A549 (cell line): ENCODE data around the gene TXNDC2.

Experiments used
- JUN ChIP-seq, 2 experiments: fragments of >200 bp; sonication (Bioruptor Twin); formaldehyde crosslinking; IDR thresholded peaks; 2 replicates in 1 of 2; 3 replicates in 1 of 2; pipeline ENCODE4 v1.6.1; 2016 to 2017
- POLR2A ChIP-seq: IDR thresholded peaks from 2 replicates; pipeline ENCODE4 v1.6.1; 2012; ENCODE audit warnings: mild to moderate bottlenecking, low read length
- RAD21 ChIP-seq, 2 experiments: fragments of >200 bp in 1 of 2; sonication (Bioruptor Twin) in 1 of 2; formaldehyde crosslinking in 1 of 2; IDR thresholded peaks in 1 of 2; conservative IDR thresholded peaks in 1 of 2; 2 replicates in 1 of 2; 3 replicates in 1 of 2; pipeline ENCODE4 v1.6.1; 2012 to 2018; ENCODE audit warnings: inconsistent platforms in 1 of 2
- RFX5 ChIP-seq: fragments of 450-650 bp; IDR thresholded peaks from 2 replicates; pipeline ENCODE4 v1.7.1; 2014; ENCODE audit warnings: antibody characterized with exemption, mild to moderate bottlenecking, moderate library complexity
- TF ChIP-seq, protein P1 (sequence below): fragments of >200 bp; sonication (Bioruptor Twin); formaldehyde crosslinking; IDR thresholded peaks from 3 replicates; pipeline ENCODE4 v1.5.1; 2016

DNA sequence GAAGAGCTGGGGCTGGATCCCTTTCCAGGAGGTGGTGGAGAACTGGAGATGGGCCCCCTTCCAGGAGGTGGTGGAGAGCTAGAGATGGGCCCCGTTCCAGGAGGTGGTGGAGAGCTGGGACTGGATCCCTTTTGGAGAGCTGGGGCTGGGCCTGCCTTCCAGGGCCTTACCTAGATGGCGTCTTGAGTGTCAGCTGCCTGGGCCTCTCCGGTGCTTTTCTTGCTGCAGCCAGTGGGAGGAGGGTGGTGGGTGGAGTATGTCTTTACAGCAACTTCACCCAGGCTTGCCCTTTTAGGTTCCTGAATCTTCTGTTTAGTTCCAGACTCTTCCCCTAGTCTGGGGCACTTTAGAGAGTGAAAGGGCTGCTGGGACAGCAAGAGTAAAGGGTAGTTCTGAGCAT is 19.1 kb upstream of the TXNDC2 start:
- TF ChIP-seq RFX5 (no peak), RAD21 (conservative IDR thresholded peaks at IDR 0.05 in 1 of 2, IDR thresholded peaks at IDR 0.05 in 1 of 2) (no peak), POLR2A (no peak), JUN (IDR thresholded peaks at IDR 0.05) (no peak)
- TF ChIP-seq, protein P1, sequence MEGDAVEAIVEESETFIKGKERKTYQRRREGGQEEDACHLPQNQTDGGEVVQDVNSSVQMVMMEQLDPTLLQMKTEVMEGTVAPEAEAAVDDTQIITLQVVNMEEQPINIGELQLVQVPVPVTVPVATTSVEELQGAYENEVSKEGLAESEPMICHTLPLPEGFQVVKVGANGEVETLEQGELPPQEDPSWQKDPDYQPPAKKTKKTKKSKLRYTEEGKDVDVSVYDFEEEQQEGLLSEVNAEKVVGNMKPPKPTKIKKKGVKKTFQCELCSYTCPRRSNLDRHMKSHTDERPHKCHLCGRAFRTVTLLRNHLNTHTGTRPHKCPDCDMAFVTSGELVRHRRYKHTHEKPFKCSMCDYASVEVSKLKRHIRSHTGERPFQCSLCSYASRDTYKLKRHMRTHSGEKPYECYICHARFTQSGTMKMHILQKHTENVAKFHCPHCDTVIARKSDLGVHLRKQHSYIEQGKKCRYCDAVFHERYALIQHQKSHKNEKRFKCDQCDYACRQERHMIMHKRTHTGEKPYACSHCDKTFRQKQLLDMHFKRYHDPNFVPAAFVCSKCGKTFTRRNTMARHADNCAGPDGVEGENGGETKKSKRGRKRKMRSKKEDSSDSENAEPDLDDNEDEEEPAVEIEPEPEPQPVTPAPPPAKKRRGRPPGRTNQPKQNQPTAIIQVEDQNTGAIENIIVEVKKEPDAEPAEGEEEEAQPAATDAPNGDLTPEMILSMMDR = no peak
